ENCODE measurements around the gene ZFP42. TPM values are rescaled to one million over a fixed set of nuclear protein-coding genes. Genes with fewer than 3 reads are reported as not detected.

The ZFP42 gene
- total and polyA plus RNA-seq, 2 of the 8 experiments (the other 6 are each of a cell fraction or from before 2014, with no cell fraction given), result 69.4 to 188 TPM

DNA sequence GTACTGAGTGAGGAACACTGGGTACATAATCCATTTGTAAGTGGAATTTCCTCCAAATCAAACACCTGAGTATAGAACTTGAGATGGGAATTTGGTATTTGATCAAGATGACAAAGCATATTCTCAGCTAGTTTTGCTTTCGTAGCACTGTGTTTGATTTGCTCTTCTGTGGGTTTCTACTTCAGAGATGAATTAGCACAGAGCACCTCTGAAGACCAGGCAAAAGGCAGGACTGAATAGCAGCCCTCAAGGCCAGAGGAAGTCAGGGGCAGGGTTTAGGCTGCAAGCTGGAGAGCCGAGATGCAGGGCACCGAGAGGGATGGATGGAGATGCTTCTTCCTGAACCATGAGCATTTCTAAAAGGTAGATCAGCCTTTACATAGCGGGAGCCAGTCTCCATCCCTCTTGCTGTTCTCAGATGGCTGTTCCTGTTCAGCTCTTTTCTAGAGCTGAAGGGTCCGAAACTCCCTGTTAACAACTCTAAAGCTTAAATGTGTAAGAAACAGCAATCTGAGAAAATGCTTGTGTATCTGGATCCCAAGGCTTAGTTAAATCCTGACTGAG is 10.8 kb downstream of the ZFP42 start:
- Histone ChIP-seq H3K4ac (replicated peaks; ENCODE audit: insufficient read length, low read depth, low read length) (no peak overlapping the region), H3K23me2 (ENCODE audit: low read depth, low read length) (no peaks in the 10 kb centered on the region), H3K14ac (ENCODE audit: insufficient read length) (no peak overlapping the region), H3K9ac (replicated peaks in 1 of 4; ENCODE audit: extremely low read depth in 1 of 4, low read depth in 3 of 4, low read length in 3 of 4) (no peak overlapping the region), H3K36me3 (ENCODE audit: control insufficient read depth in 2 of 4, insufficient read depth in 4 of 4, low read length in 3 of 4) (peaks cover 28 to 60% (median 42%) of the 10 kb centered on the region in 4 experiments), H3K79me1 (ENCODE audit: low read depth, low read length) (peaks cover 9% of the 10 kb centered on the region), H3K18ac (ENCODE audit: extremely low read depth, low read length) (no peak overlapping the region), H4K8ac (ENCODE audit: extremely low read depth, insufficient read depth, low read length) (no peak overlapping the region), H2BK15ac (ENCODE audit: low read length) (no peak overlapping the region), H3K79me2 (ENCODE audit: control insufficient read depth in 1 of 2, insufficient read depth in 2 of 2, low read length in 2 of 2) (peaks cover 10 to 67% of the 10 kb centered on the region in 2 experiments), H3K56ac (replicated peaks; ENCODE audit: insufficient read length, low read depth, low read length) (no peak overlapping the region), H3K27me3 (replicated peaks in 1 of 4; ENCODE audit: control insufficient read depth in 3 of 4, extremely low read depth in 1 of 4, insufficient read depth in 3 of 4, low read length in 3 of 4) (no peaks in the 10 kb centered on the region), H3K4me2 (ENCODE audit: insufficient read depth in 1 of 2, low read depth in 2 of 2, low read length in 2 of 2) (no peak overlapping the region), H3K4me3 (ENCODE audit: extremely low read depth in 1 of 4, insufficient read depth in 2 of 4, low read depth in 3 of 4, low read length in 4 of 4) (no peak overlapping the region), H2AFZ (ENCODE audit: low read length) (no peak overlapping the region), H4K20me1 (replicated peaks in 1 of 2; ENCODE audit: control insufficient read depth in 1 of 2, insufficient read depth in 2 of 2, low read length in 2 of 2) (peaks cover 28 to 31% of the 10 kb centered on the region in 2 experiments), H2BK20ac (ENCODE audit: low read length) (no peak overlapping the region), H3K4me1 (replicated peaks in 1 of 4; ENCODE audit: control insufficient read depth in 3 of 4, insufficient read depth in 4 of 4, low read length in 3 of 4) (peaks cover 0 to 6% (median 0%) of the 10 kb centered on the region in 4 experiments; a peak in 2 of 7 replicates), H3K27ac (ENCODE audit: low read depth, low read length) (no peak overlapping the region), H2BK120ac (replicated peaks; ENCODE audit: low read depth, low read length) (no peak overlapping the region), H4K5ac (ENCODE audit: insufficient read length, low read depth, low read length) (no peak overlapping the region), H4K91ac (replicated peaks; ENCODE audit: insufficient read length, low read length) (no peak overlapping the region), H2BK5ac (ENCODE audit: low read depth, low read length) (no peak overlapping the region), H3K9me3 (ENCODE audit: insufficient read depth in 2 of 2, low read depth in 1 of 2, low read length in 1 of 2) (no peaks in the 10 kb centered on the region), H2BK12ac (ENCODE audit: low read depth, low read length) (no peak overlapping the region), H2AK5ac (ENCODE audit: low read depth, low read length) (no peak overlapping the region), H3K23ac (ENCODE audit: insufficient read length) (no peak overlapping the region)
- FAIRE-seq (no peak), DNase-seq (ENCODE audit: low read depth in 1 of 2, low spot score in 2 of 2) (no peak)
- ChIA-PET POLR2A (ENCODE audit: partially characterized antibody) (interaction anchor here (0.7 to 18.1 kb wide), 13 partner anchors 6 to 446 kb away, joined by 3 to 228 read pairs (median 4); partner anchors contain the start of gene ZFP42), CTCF (ENCODE audit: partially characterized antibody) (interaction anchor here (0.8 to 1.0 kb wide), 2 partner anchors 155 to 207 kb away, joined by 3 read pairs; no protein-coding TSS in a partner anchor)
- WGBS, 2 experiments (ENCODE audit: extremely low coverage in 1 of 2, insufficient coverage in 1 of 2, insufficient read length in 1 of 2, insufficient replicate concordance in 2 of 2, low coverage in 1 of 2, low lambda C conversion rate in 2 of 2, missing lambda C conversion rate in 1 of 2), result 77% methylated on average over 5 of the region's 5 CpGs; no CpG with 5 or more reads in 1 of the 2 experiments
- TF ChIP-seq MAFK (IDR thresholded peaks at IDR 0.05; ENCODE audit: low read depth, low read length) (no peak), SIRT6 (IDR thresholded peaks at IDR 0.05; ENCODE audit: low read length) (no peak), SUZ12 (IDR thresholded peaks at IDR 0.05; ENCODE audit: low read length) (no peak), CBX8 (IDR thresholded peaks at IDR 0.05; ENCODE audit: borderline replicate concordance, low read depth, low read length) (no peak), SP2 (IDR thresholded peaks at IDR 0.05; ENCODE audit: low read length) (no peak), POLR2A (IDR thresholded peaks at IDR 0.05; ENCODE audit: control extremely low read depth in 1 of 2, low read depth in 2 of 2, low read length in 2 of 2) (peak in 1 of 2 experiments; percentile 50; a peak in 1 of 3 replicates), CHD2 (IDR thresholded peaks at IDR 0.05; ENCODE audit: low read length) (no peak), BCL11A (IDR thresholded peaks at IDR 0.05; ENCODE audit: low read depth in 2 of 2, low read length in 2 of 2) (no peak)
- TF ChIP-seq, protein P1, sequence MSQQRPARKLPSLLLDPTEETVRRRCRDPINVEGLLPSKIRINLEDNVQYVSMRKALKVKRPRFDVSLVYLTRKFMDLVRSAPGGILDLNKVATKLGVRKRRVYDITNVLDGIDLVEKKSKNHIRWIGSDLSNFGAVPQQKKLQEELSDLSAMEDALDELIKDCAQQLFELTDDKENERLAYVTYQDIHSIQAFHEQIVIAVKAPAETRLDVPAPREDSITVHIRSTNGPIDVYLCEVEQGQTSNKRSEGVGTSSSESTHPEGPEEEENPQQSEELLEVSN (IDR thresholded peaks at IDR 0.05), result no peak
